Vagina (tissue), 2 donors: ENCODE results near the gene RAB24.

Source experiments
- POLR2A ChIP-seq, 2 donors: fragments of 450-650 bp; IDR thresholded peaks; one replicate each; pipeline ENCODE4 v1.6.1; 2017; ENCODE audit warnings: antibody characterized with exemption in 2 of 2, mild to moderate bottlenecking in 2 of 2, moderate library complexity in 2 of 2
- POLR2AphosphoS5 ChIP-seq, 2 donors: sonication (generic); formaldehyde crosslinking; IDR thresholded peaks; one replicate each; pipeline ENCODE4 v1.9.0; 2017; ENCODE audit warnings: antibody characterized with exemption in 2 of 2, mild to moderate bottlenecking in 2 of 2, low read depth in 1 of 2; ENCODE audit not compliant: insufficient read depth in 1 of 2
- TF ChIP-seq, protein P1 (sequence below), 3 experiments: fragments of 450-650 bp in 2 of 3; fragments of 200-600 bp in 1 of 3; sonication (generic) in 1 of 3; IDR thresholded peaks; one replicate each; pipeline ENCODE4 v1.5.1; 2017 to 2019; ENCODE audit warnings: antibody characterized with exemption in 3 of 3, mild to moderate bottlenecking in 2 of 3, moderate library complexity in 2 of 3

DNA sequence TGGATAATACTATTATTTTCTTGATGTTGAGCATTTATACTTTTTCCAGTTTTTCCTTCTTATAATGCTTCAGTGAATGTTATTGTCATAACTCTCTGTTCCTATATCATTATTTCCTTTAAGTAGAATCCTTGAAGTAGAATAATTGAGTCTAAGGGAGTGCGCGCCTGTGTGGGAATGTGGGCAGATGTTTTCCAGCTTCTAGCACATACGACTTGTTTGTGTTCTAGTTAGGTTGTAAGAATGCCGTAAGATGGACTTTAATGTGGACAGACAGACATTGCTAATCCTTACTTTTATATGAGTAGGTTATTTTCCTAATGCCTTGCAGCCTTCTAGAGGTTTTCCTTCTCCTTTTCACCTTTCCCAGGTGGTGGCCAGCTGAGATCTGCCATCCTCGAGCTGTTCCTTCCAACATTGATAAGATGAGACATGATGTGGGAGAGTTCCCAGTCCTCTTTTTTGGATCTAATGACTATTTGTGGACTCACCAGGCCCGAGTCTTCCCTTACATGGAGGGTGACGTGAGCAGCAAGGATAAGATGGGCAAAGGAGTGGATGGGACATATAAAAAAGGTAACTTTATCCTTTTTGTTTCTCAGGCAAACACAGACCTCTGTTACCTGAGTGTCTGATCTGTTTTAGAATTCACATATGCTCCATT is 34.2 kb downstream of the RAB24 start:
- TF ChIP-seq, protein P1, sequence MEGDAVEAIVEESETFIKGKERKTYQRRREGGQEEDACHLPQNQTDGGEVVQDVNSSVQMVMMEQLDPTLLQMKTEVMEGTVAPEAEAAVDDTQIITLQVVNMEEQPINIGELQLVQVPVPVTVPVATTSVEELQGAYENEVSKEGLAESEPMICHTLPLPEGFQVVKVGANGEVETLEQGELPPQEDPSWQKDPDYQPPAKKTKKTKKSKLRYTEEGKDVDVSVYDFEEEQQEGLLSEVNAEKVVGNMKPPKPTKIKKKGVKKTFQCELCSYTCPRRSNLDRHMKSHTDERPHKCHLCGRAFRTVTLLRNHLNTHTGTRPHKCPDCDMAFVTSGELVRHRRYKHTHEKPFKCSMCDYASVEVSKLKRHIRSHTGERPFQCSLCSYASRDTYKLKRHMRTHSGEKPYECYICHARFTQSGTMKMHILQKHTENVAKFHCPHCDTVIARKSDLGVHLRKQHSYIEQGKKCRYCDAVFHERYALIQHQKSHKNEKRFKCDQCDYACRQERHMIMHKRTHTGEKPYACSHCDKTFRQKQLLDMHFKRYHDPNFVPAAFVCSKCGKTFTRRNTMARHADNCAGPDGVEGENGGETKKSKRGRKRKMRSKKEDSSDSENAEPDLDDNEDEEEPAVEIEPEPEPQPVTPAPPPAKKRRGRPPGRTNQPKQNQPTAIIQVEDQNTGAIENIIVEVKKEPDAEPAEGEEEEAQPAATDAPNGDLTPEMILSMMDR (IDR thresholded peaks at IDR 0.05): no peak
- TF ChIP-seq POLR2AphosphoS5 (IDR thresholded peaks at IDR 0.05; ENCODE audit: insufficient read depth in 1 of 2, low read depth in 1 of 2) (no peak), POLR2A (IDR thresholded peaks at IDR 0.05) (no peak)
